Ureter (tissue), 1 donor: ENCODE results near the gene AMBP. TPM values are rescaled to one million over a fixed set of nuclear protein-coding genes. Genes with fewer than 3 reads are reported as not detected.

Experiments
- DNase-seq: peaks from one replicate; pipeline ENCODE4 v3.0.0-alpha.2; 2020; ENCODE audit warnings: low spot score
- total RNA-seq: library from RNA; stranded (reverse); gene quantifications from one replicate; pipeline ENCODE4 v1.2.4, GENCODE V29; 2023
- donor health status: DM: yes; HTN: yes; CAD: no.

AMBP gene
- total RNA-seq, 1 donor from 2014 or later, result 0.99 TPM

DNA sequence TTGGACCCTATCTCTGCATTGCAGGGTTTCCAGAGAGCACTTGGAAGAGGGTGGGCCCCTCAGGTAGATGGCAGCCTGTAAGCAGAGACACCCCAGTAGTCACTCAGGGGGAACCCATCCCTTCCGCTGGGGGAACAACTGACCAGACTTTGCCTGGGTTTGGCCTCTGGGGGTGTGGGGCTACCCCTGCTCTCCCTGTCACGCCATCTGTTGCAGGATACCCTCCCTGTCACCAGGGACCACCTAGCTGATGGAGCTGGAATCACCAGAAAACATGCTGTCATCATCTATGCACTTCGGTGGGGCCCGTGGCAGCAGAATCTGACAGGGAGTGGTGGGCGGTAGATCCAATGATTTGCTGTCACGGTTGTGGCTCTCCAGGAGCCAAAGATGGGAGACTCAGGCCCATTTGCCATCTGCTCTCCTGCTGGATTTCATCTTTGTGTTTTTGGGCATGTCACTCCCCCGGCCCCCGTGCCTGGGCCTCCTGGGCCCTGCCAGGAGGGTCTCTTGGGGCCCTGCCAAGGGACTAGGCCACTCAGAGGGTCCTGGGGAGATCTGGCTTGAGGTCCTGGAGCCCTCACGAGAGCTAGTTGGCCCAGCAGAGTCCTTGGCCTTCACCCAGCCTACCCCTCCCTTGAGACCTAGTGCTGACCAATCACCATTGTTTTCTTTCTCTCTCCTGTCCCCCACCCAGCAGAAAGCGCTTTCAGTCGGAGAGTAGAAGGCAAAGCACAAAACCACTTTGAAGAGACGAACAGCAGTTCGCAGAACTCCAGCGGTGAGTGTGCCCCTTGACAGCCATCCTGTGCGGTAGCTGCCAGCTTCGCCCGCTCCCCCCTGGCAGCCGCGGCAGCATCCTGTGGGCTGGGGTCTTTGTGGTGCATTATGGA, 45.9 kb downstream of the AMBP start:
- DNase-seq, result peak; percentile 27

DNA sequence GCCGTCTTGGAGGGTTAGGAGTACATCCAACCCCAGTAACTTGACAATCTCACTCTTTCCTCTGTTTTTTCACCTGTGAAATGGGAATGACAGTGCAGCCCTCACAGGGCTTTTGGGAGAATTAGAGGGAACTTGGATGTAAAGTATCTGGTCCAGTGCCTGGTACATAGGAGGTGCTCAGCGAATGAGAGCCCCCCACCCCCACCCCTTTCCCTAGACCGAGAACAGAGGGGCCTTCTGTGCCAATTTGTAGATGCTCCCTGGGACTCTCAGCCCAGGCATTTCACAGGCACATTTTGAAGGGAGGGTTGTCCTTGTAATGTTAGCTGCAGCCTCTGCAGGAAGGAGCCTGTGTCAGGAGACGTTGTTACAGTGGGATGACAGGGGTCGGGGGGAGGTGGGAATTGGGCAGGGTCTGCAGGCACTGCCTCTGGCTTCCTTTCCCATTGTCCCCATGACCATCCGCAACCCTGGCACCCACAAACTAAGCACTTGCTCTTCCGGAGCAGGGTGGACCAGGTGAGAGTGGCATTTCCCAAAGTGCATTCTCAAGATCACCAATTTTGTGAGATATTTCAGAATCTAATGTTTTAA, 47.0 kb downstream of the AMBP start:
- DNase-seq, result no peak

DNA sequence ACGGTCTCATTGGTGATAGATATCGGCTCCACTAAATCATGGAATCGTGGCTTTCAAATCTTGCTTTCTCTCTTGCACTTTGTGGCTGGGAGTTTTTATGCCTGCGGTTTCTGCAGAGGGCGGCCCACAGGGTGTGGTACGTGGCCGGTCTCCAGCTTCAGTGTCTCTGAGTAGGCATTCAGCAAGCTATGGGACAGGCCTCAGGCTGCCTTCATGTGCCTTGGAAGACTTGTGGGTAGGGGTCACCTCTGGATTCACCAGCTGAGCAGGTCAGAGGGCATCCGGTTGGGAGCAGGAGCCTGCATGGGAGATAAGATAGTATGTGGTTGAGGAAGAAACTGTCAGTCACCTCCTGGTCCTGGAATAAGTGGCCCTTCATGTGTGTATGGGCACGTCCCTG, 47.7 kb downstream of the AMBP start:
- DNase-seq, result no peak

DNA sequence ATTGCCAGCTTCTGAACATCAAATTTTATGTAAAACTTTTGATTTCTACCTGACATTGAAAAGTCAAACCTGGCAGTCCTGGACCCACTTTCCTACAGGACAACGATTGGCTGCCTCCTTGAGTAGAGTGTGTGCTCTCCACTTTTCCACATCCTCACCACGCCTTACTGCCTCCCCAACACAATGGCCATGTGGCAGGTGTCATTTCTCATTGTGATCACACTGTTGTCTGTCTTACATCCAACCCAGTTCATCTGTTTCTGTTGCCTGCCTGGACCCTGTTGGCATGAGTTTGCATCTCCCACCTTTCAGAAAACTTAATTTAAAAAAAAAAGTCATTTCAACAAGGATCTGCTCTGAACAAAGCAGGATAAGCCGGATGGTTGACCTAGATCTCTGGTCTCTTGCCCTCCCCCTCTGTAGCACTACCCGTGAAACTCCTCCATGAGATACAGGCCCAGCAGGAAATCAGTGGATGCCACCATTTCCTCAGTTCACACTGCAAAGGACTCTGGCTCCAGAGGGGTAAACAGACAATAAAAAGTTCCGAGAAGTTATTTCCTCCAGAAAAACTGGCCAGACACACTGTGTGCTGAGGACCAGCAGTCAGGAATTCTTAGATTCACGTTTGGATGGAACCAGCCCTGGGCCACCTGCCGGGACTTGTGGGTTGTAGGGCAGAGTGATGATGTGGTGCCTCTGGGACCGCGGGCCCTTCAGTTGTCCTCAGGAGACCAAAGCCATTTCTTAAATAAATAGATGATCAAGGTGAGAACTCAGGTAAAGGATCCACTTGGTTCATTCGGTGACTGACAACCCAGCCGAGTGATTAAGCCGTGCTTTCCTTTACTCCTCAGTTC, 48.6 kb downstream of the AMBP start:
- DNase-seq, result no peak

DNA sequence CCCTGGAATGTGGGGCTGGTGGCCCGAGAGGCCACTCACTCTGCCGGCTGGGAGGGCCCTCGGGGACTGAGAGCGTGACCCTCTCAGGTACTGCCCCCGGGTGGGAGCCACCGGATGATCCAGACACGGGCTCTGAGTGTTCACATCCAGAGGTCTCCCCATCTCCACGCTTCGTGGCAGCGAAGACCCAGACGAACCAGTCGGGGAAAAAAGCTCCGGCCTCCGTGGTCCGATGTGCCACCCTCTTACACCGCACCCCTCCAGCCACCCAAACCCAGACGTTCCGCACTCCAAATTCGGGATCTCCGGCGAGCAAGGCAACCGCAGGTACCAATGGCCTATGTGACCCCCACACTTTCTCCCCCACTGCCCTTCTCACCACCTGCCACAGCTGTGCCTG, 49.5 kb downstream of the AMBP start:
- DNase-seq, result no peak

DNA sequence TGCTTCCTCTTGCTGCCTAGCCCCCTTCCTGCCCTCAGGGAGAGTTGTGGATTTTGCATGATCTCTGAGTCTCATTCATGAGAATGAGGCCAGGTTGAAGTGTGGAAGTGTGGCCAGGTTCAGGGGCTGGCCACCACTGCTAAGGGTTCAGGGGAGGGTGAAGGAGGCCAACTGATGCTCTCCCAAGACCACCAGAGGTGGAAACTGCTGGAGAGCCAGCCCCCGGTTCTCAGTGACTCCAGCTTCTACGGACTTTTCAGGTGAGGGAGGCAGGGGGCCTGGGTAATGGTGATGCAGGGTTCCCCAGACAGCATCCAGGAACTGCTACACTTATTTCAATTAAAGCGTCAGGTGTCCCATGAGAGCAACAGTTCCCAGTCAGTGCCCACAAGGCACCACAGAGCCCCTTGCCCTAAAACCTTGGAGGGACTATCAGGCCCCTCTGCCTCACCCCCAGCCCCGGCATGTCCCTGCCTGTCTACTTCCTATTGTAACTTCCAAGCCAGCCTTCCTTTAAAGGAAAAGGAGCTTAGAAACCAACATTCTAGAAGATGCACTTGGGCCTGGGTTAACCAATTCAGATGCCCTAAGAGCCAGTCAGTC, 50.1 kb downstream of the AMBP start:
- DNase-seq, result no peak

DNA sequence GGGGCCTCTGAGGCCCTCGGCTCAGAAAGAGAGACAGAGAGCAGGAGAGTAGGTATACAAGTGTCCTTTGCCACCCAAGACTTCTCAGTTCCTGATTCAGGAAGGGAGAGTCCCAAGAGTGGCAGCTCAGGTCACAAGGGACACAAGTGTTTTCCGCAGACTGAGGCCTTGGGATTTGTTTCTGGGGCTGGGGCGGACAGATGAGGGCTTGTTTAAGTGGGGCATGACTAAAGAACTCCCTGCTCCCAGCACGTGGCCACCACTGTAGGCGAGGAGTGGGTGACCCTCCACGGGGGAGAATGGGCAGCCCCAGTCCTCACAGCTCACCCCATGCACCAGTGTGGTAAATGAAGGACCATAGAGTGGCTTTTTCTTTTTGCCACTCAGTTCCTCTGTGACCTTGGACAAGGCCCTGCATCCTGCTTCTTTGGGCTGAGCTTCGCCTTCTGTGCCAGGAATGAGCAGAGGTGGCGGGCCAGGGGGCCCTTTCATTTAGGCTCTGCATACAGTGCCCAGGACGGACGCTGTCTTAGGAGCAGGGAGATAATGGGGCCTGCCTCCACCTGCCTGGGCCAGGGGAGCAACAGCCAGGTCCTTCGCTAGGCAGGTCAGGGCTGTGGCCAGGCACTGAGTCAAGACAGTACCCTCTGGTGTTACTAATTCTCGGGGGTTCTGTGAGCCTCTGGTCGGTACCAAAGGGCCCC, 50.8 kb downstream of the AMBP start:
- peak; percentile 26 for DNase-seq

DNA sequence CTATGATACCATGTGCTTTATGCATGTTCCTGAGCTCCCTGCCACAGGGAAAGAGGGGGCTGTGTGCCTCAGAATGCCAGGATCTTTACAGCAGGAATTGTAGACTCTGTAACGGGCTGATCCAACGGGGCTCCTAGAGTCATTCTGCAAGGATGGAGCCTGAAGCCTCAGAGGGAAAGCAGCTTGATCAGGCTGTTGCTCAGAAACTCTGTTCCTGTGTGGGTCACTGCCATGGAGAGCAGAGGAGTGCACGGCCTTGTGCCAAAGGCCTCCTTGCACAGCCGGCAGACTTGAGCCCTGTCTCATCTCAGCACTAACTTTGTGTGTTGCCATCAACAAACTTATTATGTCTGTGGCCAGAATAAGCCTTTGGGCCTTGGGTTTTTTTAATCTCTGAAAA, 51.8 kb downstream of the AMBP start:
- no peak for DNase-seq

DNA sequence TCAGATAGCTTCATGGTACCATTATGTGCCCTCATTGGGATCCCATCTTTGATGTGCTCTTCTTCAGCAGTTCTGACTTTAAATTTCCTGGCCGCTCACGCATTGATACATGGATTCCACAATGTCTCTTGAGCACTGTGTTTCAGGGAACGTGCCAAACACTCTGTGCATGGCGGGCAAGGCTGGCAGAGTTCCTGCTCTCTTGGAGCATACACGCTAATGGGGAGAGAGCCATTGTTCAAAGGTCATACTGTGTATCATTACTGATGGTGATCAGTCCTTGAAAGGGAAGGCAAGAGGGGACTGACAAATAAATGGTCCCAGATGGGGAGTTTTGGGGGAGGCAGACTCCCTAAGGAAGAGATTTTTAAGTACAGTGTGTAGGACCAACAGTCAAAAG, 52.3 kb downstream of the AMBP start:
- DNase-seq, result no peak

DNA sequence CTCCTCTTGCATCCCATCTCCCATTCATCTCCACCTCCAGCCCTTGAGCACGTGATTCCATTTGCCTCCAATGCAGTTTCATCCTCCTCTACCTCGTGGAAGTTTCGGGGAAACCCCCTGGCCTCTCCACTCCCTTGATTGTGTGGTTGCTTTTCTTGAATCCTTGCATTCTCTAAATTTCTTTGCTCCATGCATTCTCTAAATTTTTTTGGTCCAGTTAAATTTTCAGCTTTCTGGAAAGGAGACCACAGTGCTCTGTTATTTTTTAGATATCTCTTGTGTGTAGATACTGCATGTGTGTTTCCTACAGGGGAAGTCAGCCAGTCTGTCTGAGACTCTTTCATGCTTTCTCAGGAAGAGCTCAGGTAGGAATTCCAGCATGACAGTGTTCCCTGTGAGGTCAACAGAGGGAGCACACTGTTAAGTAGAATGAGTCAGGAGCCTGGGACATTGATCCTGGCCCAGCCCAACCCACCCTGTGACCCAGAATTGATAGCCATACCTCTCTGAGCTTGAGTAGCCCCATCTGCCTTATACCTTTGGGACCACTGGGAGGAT, 52.8 kb downstream of the AMBP start:
- no peak for DNase-seq

DNA sequence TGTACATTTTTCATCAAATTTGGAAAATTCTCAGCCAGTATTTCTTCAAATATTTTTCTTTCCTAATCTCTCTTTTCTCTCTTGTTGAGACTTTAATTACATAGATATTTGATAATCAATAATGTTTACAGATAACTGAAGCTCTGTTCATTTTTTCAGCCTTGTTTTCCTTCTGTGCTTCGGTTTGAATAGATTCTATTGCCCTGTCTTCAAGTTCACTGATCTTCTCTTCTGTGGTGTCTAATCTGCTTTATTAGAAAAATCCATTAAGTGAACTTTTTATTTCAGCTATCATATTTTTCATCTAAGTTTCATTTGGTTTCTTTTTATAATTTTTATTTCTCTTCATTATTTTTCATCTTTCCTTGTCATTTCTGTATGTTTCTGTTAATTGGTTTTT, 54.1 kb downstream of the AMBP start:
- DNase-seq, result no peak

DNA sequence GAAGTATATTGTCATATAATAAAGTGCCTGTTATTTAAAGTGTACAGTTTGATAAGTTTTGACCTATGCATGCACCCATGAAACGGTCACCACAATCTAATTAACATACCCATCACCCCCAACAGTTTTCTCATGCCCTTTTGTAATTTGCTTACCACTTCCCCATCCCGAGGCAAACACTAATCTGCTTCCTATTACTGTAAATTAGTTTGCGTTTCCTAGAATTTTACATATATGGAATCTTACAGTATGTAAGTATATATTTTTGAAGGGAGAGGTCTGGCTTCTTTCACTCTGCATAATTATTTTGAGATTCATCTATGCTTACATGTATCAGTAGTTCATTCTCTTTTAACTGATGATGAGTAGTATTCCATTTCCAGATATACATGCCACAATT, 56.5 kb downstream of the AMBP start:
- DNase-seq, result no peak

DNA sequence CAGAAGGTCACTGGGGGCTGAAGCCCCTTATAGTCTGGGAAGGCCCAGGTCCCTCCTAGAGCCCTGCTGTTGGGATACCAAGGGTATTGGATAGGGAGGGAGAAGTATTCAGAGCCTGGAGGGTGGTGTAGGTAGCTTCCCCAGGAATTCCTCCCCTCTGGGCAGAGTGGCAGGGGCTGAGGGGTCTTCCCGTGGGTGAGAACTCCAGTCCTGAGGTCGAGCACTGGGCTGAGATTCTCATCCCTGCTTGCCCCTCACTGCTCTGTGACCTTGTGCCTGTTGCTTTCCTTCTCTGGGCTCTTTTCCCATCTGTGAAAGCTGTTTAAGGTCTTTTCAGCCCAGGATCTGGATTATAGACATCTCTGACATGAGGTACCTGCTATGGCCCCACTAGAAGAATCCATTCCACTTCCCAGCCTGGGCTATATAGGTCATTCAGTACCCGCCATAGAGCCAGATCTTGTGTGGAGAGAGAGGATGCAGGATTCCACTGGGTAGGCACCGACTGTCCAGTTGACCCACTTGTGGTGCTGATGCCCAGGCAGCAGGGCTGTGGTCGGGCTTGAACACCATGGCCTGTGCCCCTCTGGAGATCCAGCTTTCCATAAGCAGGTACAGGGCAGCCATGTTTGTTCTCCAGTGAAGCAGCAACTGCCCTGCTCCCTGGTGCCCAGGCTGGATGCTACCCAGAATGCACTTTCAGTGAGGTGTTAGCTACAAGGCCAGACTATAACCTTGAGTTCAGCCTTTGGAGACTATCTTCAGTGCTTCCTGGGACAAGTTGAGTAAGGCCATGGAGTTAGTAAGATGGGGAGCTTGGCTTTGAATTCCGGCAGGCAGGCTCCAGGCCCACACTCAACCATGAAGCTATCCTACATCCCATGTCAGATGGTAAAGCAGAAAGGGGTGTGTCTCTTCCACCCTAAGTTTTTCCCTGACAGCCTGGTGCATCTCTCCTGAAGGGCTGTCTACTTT, 60.1 kb downstream of the AMBP start:
- peak; percentile 22 for DNase-seq

DNA sequence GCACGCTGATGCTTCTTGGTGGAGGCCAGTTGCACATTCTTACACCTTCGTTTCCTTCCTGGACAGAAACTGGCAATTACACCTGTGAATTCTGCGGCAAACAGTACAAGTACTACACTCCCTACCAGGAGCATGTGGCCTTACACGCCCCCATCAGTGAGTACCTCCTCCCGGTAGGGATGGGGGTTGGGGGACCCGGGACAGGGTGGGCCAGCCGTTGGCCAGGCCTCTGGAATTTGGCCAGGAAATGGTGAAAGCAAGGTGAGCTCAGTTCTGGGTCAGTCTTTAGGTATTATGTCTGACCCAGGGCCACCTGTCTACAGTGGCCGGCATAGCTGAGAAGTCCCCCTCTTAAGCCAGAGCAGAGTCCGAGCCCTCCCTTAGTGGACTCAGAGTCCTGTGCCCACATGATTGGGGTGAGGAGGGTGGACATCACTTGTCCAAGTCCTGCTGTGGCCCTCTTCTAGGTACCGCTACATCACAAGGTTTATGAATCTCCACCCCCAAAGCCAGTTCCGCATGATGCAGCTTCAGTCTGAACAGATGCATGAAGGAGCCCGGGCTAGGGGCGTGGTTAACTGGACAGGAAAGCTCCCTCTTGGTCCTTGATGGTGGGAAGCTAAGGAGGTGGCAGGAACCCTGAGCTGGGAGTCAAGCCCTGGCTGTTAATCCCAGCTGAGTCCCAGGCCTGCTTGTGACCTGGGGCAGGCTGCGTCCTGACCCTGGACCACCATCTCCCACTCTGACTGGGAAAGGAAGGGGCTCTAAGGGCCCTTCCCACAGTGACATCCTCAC, 61.3 kb downstream of the AMBP start:
- DNase-seq, result peak; percentile 35

DNA sequence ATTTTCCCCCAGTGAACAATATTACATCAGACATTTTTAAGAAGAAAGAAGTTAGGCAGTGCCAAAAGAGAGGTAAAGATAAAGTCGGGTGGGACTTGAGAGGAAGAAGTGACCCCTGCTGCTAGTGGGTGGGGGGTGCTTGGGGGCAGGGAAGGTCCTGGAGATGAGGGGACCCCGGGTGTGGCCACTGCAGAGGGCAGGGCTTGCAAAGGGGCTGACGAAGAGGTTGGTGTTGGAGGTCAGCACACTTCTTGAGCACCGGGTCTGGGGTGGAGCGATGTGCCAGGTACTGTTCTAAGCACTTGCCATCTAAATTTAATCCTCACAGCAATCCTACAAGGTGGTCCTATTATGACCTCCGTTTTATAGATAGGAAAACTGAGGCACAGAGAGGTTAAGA, 62.0 kb downstream of the AMBP start:
- peak; percentile 32 for DNase-seq

DNA sequence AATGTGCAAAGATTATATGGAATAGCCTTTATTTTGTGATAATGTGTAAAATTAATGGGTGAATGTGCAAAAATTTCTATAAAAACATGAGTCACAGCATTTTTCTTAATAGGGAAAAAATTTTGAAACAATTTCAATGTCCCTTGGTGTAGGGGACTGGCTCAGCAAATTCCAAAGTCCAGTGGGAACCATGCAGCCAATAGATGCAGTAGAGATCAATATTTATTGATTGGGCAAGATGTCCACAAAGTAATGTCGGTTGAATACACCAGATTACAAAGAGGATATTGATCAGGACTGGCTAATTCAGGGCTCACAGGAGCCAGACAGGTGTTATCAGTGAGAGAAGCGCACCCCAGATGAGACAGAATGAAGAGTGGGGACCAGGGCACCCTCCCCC, 62.5 kb downstream of the AMBP start:
- DNase-seq, result peak; percentile 9

DNA sequence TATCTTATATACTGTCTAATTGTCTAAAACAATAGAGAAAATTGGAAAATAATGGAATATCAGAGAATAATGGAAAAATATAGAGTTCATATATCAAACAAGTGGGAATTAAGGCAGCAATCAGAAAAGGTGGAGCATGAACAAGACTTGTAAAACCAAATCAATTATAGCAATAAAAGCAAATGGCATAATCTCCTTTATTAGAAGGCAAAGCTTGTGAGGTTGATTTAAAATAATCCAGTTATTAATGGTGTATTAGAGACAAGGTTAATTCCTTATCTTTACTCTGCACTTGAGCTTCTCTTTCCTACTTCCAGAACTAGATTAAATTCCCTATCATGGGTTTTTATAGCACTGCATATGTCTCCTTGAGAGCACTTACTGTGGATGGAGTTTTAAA, 64.1 kb downstream of the AMBP start:
- no peak for DNase-seq

DNA sequence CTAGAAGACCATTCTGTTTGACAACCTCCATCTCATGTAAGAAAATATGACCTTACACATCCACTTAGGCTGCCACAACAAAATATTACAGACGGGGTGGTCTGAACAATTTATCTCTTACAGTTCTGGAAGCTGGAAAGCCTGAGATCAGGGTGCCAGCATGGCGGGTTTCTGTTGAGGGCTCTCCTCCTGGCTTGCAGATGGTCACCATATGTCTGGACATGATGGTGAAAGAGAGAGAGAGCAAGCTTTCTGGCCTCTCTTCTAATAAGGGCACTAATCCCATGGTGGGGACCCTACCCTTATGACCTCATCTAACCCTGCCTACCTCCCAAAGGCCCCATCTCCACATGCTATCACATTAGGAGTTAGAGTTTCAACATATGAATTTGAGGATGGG, 66.0 kb downstream of the AMBP start:
- DNase-seq, result no peak

DNA sequence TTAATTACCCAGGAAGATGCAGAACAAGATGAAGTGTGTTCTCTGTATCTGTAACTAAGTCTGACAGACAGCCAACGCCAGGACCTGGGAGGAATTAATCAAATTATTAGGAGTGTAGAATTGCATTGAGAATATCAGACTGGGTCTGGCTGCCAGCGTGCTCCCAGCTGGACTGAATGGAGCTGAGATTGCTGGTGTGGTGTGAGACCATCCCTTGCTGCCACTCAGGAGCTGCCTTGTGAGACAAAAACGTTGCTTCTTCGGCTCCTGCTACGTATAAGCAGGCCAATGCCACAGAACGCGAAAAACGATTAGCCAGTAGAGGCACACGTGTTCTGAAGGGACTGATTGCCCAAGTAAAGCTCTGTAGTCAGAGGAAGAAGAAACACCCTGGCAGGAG, 66.8 kb downstream of the AMBP start:
- peak; percentile 22 for DNase-seq
